Measurements from ENCODE around the gene HBQ1.
"Not testable (repeated sequence)": the region's sequence is repeated elsewhere in the genome, so short reads cannot be mapped to it uniquely, and the experiment has no call there.

Gene HBQ1

DNA sequence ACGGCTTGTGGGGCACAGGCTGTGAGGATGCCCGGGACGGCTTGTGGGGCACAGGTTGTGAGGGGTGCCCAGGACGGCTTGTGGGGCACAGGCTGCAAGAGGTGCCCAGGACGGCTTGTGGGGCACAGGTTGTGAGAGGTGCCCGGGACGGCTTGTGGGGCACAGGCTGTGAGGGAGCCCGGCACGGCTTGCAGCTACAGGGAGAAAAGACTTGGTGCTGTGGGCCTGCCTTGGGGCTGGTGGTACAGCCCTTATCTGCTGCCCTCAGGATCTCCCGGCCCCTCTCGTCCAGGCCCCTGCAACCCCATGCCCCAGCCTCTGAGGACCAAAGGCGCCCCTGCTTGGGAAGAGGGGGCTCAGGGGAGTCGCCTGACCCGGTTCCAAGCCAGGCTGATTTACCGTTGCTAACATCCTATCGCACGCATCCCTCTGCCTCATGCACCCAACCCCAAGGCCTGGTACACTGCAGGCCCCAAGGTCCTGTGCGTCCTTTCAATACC is 19.5 kb upstream of the HBQ1 start:
- TF ChIP-seq, protein P1, sequence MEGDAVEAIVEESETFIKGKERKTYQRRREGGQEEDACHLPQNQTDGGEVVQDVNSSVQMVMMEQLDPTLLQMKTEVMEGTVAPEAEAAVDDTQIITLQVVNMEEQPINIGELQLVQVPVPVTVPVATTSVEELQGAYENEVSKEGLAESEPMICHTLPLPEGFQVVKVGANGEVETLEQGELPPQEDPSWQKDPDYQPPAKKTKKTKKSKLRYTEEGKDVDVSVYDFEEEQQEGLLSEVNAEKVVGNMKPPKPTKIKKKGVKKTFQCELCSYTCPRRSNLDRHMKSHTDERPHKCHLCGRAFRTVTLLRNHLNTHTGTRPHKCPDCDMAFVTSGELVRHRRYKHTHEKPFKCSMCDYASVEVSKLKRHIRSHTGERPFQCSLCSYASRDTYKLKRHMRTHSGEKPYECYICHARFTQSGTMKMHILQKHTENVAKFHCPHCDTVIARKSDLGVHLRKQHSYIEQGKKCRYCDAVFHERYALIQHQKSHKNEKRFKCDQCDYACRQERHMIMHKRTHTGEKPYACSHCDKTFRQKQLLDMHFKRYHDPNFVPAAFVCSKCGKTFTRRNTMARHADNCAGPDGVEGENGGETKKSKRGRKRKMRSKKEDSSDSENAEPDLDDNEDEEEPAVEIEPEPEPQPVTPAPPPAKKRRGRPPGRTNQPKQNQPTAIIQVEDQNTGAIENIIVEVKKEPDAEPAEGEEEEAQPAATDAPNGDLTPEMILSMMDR (IDR thresholded peaks at IDR 0.05; ENCODE audit: insufficient read depth, low read depth, low read length, missing control alignments), result no peak
- H3K4me3 ChIP-seq (ENCODE audit: low read depth, low read length), result no peak overlapping the region
- DNase-seq (ENCODE audit: low read depth), result no peak

DNA sequence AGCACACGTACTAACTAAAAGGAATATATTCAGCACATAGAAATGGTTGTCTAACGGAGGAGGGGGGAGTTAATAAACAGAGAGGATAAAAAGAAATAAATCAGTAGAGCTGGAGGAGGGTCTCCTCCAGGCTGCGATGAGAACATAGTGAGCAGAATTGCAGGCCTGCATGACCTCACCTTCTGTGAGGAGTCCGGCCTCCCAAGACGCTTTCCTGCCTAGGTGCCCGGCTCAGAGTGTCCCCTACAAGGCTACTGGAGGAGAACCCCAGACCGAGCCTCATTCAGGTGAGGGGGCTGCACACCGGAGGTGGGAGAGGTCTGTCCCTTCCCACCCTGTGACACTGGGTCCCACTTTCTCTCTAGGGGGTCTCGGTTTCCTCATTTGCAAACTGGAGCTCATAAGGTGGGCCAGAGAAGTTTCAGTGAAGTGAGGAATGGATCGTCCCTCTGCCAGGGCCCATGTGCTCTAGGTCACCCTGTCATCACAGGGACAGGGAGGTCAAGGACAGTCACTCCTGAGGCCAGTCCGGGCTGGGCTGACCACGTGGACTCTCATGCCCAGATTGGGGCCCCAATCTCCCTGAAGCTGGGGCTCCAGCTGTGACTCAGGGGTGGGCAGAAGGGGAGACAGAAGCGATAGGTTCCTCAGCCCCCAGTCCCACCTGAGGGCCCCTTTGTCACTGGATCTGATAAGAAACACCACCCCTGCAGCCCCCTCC is 17.8 kb upstream of the HBQ1 start:
- DNase-seq (ENCODE audit: low read depth), result no peak
- H3K4me3 ChIP-seq (ENCODE audit: low read depth, low read length), result no peak overlapping the region
- TF ChIP-seq, protein P1 (IDR thresholded peaks at IDR 0.05; ENCODE audit: insufficient read depth, low read depth, low read length, missing control alignments), result no peak

DNA sequence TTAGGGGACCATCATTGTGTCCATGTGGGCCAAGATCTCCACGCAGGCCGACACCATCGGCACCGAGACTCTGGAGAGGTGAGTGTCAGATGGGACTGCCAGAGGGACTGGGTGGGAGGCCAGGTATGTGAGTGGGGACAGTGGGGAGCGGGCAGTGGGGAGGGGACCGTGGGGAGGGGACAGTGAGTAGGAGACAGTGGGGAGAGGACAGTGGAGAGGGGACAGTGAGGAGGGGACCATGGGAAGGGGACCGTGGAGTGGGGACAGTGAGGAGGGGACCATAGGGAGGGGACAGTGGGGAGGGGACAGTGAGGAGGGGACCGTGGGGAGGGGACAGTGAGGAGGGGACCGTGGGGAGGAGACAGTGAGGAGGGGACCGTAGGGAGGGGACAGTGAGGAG is 17.1 kb upstream of the HBQ1 start:
- not testable (repeated sequence) for H3K4me3 ChIP-seq (ENCODE audit: low read depth, low read length); DNase-seq (ENCODE audit: low read depth)

DNA sequence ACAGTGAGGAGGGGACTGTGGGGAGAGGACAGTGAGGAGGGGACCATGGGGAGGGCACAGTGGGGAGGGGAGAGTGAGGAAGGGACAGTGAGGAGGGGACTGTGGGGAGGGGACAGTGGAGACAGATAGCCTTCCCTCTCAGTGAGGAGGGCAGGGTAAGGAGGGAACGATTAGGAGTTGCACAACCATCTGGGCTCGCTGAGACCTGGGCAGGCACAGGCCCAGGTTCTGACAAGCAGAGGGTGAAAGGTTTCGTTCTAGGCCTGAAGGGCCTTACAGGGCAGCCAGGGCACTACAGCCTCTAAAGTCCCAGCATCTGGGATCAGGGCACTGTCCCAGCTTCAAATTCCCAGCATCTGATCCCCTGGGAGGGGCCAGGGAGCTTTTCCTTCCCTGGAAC is 16.6 kb upstream of the HBQ1 start:
- DNase-seq (ENCODE audit: low read depth); H3K4me3 ChIP-seq (ENCODE audit: low read depth, low read length): not testable (repeated sequence)

DNA sequence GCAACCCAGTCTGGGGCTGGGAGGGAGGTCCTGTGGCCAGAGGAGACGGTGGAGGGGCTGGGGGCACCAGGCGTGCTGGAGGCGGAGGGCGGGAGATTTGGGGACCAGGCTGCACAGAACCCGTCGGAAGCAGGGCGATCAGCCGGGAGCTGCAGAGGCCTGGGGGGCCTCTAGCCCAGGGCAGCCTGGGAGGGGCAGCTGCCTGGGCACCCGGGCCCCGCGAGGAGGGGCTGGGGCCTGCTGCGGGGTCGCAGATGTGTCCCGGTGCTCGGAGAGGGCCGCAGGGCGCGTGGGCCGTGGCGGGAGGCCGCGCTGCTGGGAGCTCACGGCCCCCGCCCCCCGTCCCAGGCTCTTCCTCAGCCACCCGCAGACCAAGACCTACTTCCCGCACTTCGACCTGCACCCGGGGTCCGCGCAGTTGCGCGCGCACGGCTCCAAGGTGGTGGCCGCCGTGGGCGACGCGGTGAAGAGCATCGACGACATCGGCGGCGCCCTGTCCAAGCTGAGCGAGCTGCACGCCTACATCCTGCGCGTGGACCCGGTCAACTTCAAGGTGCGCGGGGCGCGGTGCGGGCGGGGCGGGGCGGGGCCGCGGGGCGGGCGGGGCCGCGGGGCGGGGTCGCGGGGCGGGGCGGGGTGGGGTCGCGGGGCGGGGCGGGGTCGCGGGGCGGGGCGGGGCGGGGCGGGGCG is 16.0 kb upstream of the HBQ1 start:
- DNase-seq (ENCODE audit: low read depth); H3K4me3 ChIP-seq (ENCODE audit: low read depth, low read length): not testable (repeated sequence)

DNA sequence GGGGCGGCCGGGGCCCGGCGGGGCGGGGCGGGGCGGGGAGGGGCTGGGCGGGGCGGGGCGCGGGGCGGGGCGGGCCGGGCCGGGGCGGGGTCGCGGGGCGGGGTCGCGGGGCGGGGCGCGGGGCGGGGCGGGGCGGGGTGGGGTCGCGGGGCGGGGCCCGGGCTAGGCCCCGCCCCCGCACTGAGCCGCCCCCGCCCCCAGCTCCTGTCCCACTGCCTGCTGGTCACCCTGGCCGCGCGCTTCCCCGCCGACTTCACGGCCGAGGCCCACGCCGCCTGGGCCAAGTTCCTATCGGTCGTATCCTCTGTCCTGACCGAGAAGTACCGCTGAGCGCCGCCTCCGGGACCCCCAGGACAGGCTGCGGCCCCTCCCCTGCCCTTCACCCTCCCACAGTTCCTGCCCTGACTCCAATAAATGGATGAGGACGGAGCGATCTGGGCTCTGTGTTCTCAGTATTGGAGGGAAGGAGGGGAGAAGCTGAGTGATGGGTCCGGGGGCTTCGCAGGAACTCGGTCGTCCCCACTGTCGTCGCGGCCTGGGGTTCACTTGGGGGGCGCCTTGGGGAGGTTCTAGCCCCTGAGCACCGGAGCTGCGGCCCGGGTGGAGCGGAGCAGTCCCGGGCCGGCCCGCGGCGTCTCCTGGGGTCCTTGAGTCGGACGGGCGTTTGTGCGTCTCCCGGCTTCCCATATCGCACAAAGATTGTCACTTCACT is 15.3 kb upstream of the HBQ1 start:
- H3K4me3 ChIP-seq (ENCODE audit: low read depth, low read length), result no peak overlapping the region
- TF ChIP-seq, protein P1 (IDR thresholded peaks at IDR 0.05; ENCODE audit: insufficient read depth, low read depth, low read length, missing control alignments), result no peak
- DNase-seq (ENCODE audit: low read depth), result no peak

DNA sequence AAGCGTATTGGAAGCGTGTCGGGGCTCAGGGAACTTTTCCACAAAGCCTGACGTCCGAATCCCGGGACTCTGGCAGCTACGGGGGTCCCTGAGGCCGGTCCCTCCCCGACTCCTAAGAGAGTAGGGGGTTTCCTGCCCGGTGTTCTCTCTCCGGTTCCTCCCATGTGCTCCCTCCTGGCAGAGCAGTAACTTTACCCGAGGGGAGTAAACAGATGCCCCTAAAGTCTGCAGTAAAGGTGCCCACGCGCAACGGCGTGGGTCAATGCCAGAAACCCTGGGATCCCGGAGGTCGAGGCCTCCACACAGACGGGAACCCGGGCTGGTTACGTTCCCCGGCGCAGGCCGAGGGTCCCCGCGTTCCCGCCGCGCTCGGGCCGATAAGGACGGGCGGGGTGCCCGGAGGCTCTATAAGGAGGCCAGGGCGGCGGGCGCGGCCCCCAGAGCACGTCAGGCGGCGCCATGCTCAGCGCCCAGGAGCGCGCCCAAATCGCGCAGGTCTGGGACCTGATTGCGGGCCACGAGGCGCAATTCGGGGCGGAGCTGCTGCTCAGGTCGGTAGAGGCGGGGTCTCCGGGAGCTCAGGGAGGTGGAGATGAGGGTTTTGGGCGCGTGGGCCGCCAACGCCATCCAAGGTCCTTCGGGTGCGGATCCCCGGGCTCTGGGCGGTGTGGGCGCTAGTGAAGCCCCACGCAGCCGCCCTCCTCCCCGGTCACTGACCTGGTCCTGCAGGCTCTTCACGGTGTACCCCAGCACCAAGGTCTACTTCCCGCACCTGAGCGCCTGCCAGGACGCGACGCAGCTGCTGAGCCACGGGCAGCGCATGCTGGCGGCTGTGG is 14.5 kb upstream of the HBQ1 start, which contains the start of gene HBM:
HBM (plus strand) TSS at position 440 of the 836 bp plus-strand sequence; CDS start at position 460, 20 bp downstream.
- no peak within 1 kb of the TSS for H3K4me3 ChIP-seq (ENCODE audit: low read depth, low read length)
- no peak for DNase-seq (ENCODE audit: low read depth)
- TF ChIP-seq, protein P1 (IDR thresholded peaks at IDR 0.05; ENCODE audit: insufficient read depth, low read depth, low read length, missing control alignments), result no peak
